ENCODE data around the gene CEP170.
"Not testable (repeated sequence)": the region's sequence is repeated elsewhere in the genome, so short reads cannot be mapped to it uniquely, and the experiment has no call there.

DNA sequence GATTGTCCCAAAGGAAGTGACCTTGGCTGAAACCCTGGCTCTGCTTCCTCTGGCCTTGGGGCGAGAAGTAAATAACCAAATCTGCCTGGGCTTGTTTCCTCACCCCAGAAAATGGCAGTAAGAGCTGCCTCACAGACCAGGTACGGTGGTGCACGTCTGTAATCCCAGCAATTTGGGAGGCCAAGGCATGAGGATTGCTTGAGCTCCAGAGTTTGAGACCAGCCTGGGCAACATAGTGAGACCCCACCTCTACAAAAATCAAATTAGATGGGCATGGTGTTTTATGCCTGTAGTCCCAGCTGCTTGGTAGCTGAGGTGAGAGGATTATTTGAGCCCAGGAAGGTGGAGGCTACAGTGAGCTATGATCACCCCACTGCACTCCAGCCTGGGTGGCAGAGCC lies 140.3 kb downstream of the CEP170 start:
- not testable (repeated sequence) for TF ChIP-seq POLR2A, CTCF (IDR thresholded peaks at IDR 0.05)

All from uterus (tissue), 2 donors.